Progenitor cell of endocrine pancreas (in vitro differentiated cells): Measurements from ENCODE around the gene HLA-DPA1. TPM values are rescaled to one million over a fixed set of nuclear protein-coding genes. Genes with fewer than 3 reads are reported as not detected.
A peak's percentile ranks its signal among the peaks of the same experiment; 100 is the strongest.

ENCODE experiments used
- DNase-seq: peaks from one replicate; pipeline ENCODE4 v3.0.0; 2021; ENCODE audit warnings: low spot score; ENCODE audit not compliant: unreplicated experiment
- H3K27ac Mint-ChIP-seq: 2 replicates; pipeline ENCODE4 v1.8.0; 2021; ENCODE audit warnings: mild to moderate bottlenecking, moderate library complexity, mixed read lengths
- H3K27me3 Mint-ChIP-seq: 2 replicates; pipeline ENCODE4 v1.8.0; 2021; ENCODE audit warnings: mixed read lengths
- H3K36me3 Mint-ChIP-seq: 2 replicates; pipeline ENCODE4 v1.8.0; 2022; ENCODE audit warnings: mixed read lengths; ENCODE audit not compliant: insufficient read depth
- H3K4me1 Mint-ChIP-seq: 2 replicates; pipeline ENCODE4 v1.8.0; 2021; ENCODE audit warnings: low read depth, mixed read lengths
- H3K4me3 Mint-ChIP-seq: 2 replicates; pipeline ENCODE4 v1.8.0; 2021; ENCODE audit warnings: low read depth, mild to moderate bottlenecking, moderate library complexity, mixed read lengths
- H3K9me3 Mint-ChIP-seq: 2 replicates; pipeline ENCODE4 v1.8.0; 2021; ENCODE audit warnings: low read depth, mixed read lengths
- total RNA-seq: library from RNA; stranded (reverse); gene quantifications from 2 replicates; pipeline ENCODE4 v1.2.1, GENCODE V29; 2021
- TF ChIP-seq, protein P1 (sequence below): fragments of 200-600 bp; sonication (generic); IDR thresholded peaks from one replicate; pipeline ENCODE4 v1.5.0; 2021; ENCODE audit warnings: antibody characterized with exemption, mild to moderate bottlenecking; ENCODE audit not compliant: unreplicated experiment

The HLA-DPA1 gene
- total RNA-seq, 1 donor from 2014 or later, result 0.89 TPM

DNA sequence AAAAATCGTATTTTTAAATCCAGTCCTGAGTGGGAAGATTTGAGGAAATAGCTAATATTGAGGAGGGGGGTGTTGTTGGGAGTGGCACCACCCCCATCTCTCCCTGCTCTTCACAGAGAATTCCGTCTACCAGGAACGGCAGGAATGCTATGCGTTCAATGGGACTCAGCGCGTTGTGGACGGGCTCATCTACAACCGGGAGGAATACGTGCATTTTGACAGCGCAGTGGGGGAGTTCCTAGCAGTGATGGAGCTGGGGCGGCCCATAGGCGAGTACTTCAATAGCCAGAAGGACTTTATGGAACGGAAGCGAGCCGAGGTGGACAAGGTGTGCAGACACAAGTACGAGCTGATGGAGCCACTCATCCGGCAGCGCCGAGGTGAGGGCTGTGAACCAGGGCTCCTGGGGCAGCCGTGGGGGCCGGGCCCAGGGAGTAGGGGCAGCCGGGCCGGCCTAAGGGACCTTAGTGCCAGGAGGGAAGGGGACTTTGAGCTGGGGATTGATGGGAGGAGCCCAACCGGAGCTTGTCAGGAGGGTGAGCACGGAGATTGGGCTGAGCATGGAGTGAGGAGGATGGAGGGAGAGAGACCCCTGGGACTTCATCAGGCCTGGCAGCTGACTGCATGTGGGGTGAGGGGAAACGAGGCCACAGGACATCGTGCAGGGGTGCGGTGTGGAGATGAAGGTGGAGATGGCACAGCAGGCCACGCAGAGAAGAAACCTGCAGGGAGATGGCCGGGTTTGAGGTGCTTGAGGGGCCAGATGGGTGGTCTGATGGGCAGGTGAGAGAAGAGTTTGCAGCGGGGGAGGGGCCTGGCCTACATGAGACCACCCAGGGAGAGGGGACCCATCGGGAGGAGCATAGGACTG lies 43.6 kb upstream of the HLA-DPA1 start:
- DNase-seq, result no peak
- peaks cover 29% of the 10 kb centered on the region for H3K4me1 Mint-ChIP-seq
- H3K27me3 Mint-ChIP-seq, result peaks cover 57% of the 10 kb centered on the region
- TF ChIP-seq, protein P1, sequence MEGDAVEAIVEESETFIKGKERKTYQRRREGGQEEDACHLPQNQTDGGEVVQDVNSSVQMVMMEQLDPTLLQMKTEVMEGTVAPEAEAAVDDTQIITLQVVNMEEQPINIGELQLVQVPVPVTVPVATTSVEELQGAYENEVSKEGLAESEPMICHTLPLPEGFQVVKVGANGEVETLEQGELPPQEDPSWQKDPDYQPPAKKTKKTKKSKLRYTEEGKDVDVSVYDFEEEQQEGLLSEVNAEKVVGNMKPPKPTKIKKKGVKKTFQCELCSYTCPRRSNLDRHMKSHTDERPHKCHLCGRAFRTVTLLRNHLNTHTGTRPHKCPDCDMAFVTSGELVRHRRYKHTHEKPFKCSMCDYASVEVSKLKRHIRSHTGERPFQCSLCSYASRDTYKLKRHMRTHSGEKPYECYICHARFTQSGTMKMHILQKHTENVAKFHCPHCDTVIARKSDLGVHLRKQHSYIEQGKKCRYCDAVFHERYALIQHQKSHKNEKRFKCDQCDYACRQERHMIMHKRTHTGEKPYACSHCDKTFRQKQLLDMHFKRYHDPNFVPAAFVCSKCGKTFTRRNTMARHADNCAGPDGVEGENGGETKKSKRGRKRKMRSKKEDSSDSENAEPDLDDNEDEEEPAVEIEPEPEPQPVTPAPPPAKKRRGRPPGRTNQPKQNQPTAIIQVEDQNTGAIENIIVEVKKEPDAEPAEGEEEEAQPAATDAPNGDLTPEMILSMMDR, result no peak
- peak overlapping the region; percentile 4 for H3K27ac Mint-ChIP-seq
- peak overlapping the region; percentile 57 for H3K4me3 Mint-ChIP-seq
- H3K9me3 Mint-ChIP-seq, result no peaks in the 10 kb centered on the region
- H3K36me3 Mint-ChIP-seq, result no peaks in the 10 kb centered on the region

DNA sequence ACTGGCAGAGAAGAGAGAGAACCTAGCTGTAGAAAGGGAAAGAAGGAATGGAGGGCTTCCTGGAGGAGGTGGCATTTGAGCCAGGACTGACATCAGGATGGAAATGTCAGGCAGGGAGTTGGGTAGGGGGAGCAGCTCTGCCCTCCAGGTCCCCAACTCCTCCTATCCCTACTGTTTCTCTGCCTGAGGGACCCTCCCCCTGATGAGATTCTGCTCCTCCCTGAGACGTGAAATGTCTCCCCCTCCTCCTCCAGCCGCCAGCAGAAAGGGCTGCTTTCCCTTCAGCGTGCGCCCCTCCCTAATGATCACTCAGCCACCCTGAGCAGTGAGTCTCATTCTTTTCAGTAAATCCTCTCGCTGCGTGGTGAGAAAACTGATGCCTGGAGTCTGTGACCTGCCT lies 43.0 kb upstream of the HLA-DPA1 start:
- Mint-ChIP-seq H3K4me1 (peaks cover 23% of the 10 kb centered on the region), H3K27ac (peak overlapping the region; percentile 4), H3K9me3 (no peaks in the 10 kb centered on the region), H3K36me3 (no peaks in the 10 kb centered on the region), H3K4me3 (peak overlapping the region; percentile 57), H3K27me3 (peaks cover 57% of the 10 kb centered on the region)
- TF ChIP-seq, protein P1, result no peak
- DNase-seq, result no peak

DNA sequence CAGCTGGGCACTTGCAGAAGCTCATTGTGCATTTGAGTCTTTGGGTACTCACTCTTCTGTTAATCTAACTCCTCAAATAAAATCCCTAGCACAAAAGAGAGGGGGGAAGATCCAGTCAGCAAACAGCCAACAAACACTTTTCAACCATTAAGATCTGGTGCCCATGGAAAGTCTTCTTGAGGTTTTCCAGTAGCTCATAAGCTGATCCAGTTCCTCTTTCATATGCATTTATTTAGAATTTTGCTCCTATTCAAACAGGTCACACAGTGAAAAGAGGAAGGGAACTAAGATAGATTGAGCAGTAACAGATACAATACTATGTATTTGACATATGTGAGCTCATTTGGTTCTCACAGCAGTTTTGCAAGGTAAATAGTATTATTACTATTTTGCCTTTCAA lies 41.0 kb upstream of the HLA-DPA1 start:
- no peak overlapping the region for H3K4me3 Mint-ChIP-seq
- no peaks in the 10 kb centered on the region for H3K9me3 Mint-ChIP-seq
- no peaks in the 10 kb centered on the region for H3K36me3 Mint-ChIP-seq
- H3K4me1 Mint-ChIP-seq, result peaks cover 16% of the 10 kb centered on the region
- TF ChIP-seq, protein P1, result no peak
- H3K27ac Mint-ChIP-seq, result no peak overlapping the region
- peaks cover 68% of the 10 kb centered on the region for H3K27me3 Mint-ChIP-seq
- no peak for DNase-seq

DNA sequence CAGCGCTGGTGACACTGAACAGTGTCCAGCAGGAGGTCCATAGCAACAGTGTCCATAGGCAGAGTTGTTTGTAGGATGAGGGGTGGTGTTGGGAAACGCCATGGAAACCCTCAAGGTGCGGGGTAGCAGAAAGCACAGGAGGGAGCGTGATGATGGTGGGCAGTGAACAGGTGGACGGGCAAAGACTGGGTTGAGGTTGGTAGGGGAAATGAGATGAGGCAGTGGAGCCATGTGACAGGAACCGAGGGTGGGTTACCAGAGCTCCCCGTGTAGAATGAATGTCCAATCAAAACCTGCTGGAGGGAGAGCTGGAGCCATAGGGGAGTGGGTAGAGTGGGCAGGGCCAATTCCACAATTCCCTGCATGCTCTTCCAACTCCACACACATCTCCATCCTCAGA lies 40.3 kb upstream of the HLA-DPA1 start:
- Mint-ChIP-seq H3K27ac (no peak overlapping the region), H3K4me1 (peaks cover 16% of the 10 kb centered on the region), H3K9me3 (no peaks in the 10 kb centered on the region), H3K4me3 (no peak overlapping the region), H3K36me3 (no peaks in the 10 kb centered on the region), H3K27me3 (peaks cover 72% of the 10 kb centered on the region)
- TF ChIP-seq, protein P1, result no peak
- DNase-seq, result no peak

DNA sequence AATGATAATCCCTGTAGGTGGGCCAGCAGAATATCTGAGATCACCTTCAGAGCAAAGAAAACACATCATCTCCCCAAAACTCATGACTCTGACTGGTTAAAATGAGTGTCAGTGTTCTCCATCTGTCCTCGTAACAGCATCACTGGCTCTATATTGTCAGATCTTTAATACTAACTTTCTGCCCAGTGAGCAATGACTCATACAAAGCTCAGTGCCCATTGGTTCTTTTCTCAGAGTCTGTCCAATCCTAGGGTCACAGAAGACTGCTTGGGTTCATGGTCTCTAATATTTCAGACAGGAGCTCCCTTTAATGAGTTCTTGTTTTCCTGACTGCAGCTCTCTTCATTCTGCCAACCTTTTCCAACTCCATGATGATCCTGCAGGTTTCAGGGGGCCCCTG lies 38.7 kb upstream of the HLA-DPA1 start:
- Mint-ChIP-seq H3K9me3 (no peaks in the 10 kb centered on the region), H3K4me3 (no peak overlapping the region), H3K4me1 (peaks cover 7% of the 10 kb centered on the region), H3K36me3 (no peaks in the 10 kb centered on the region), H3K27me3 (peaks cover 72% of the 10 kb centered on the region), H3K27ac (no peak overlapping the region)
- DNase-seq, result no peak
- TF ChIP-seq, protein P1, result no peak
